ENCODE results near the gene TMC8.
A peak's percentile ranks its signal among the peaks of the same experiment; 100 is the strongest.

Gene TMC8

GRCh38 chr17:78180508-78180907 is 49.9 kb downstream of the TMC8 start:
- 0 out of 2 replicates have a peak, but pooled peaks cover 2% of the 10 kb centered on the region for H3K4me1 ChIP-seq (ENCODE audit: control insufficient read depth, insufficient read depth, low read length)
- H3K4me3 ChIP-seq (ENCODE audit: low read depth, low read length) = no peak overlapping the region
- H3K27ac ChIP-seq (ENCODE audit: extremely low read depth, low read depth, low read length) = no peak overlapping the region
- ChIA-PET CTCF (interaction anchor here (0.7 kb wide), 1 partner anchor 55 kb away, joined by 3 read pairs; no protein-coding TSS in a partner anchor), POLR2A (interaction anchor here (1.0 kb wide), 1 partner anchor 11 kb away, joined by 3 read pairs; no protein-coding TSS in a partner anchor)
- peaks cover 37 to 83% of the 10 kb centered on the region in 2 experiments for H3K36me3 ChIP-seq (ENCODE audit: control insufficient read depth in 2 of 2, insufficient read depth in 1 of 2, low read length in 2 of 2)
- TF ChIP-seq ZNF624 (tag by site-specific recombination; IDR thresholded peaks at IDR 0.05) (no peak), ZNF335 (tag by site-specific recombination; conservative IDR thresholded peaks at IDR 0.05) (no peak), ZNF791 (tag by site-specific recombination; IDR thresholded peaks at IDR 0.05) (no peak), ZNF239 (tag by site-specific recombination; IDR thresholded peaks at IDR 0.05) (no peak), ZNF610 (tag by site-specific recombination; IDR thresholded peaks at IDR 0.05; ENCODE audit: borderline replicate concordance) (no peak), ZNF561 (tag by site-specific recombination; IDR thresholded peaks at IDR 0.05; ENCODE audit: borderline replicate concordance) (no peak), ZNF76 (tag by site-specific recombination; IDR thresholded peaks at IDR 0.05; ENCODE audit: borderline replicate concordance, low read depth) (no peak), ZNF433 (tag by site-specific recombination; IDR thresholded peaks at IDR 0.05; ENCODE audit: low read depth) (no peak), KLF8 (tag by site-specific recombination; IDR thresholded peaks at IDR 0.05) (no peak), KLF9 (tag by site-specific recombination; IDR thresholded peaks at IDR 0.05; ENCODE audit: low read depth) (no peak), REPIN1 (tag by site-specific recombination; IDR thresholded peaks at IDR 0.05; ENCODE audit: low read depth) (no peak), ZNF19 (tag by site-specific recombination; IDR thresholded peaks at IDR 0.05; ENCODE audit: low read depth) (no peak)
- H3K9me3 ChIP-seq (ENCODE audit: control insufficient read depth, insufficient read depth, low read depth, low read length) = no peaks in the 10 kb centered on the region

GRCh38 chr17:78182504-78182903 is 51.9 kb downstream of the TMC8 start:
- POLR2A ChIA-PET = interaction anchor here (0.7 to 2.0 kb wide), 5 partner anchors 8 to 588 kb away, joined by 3 to 8 read pairs (median 3); no protein-coding TSS in a partner anchor
- TF ChIP-seq ZNF600 (tag by site-specific recombination; IDR thresholded peaks at IDR 0.05) (peak; percentile 69; the same call in 1 of the 2 replicates), ZFP3 (tag by site-specific recombination; IDR thresholded peaks at IDR 0.05; ENCODE audit: low read depth) (no peak)
- H3K36me3 ChIP-seq (ENCODE audit: control insufficient read depth in 2 of 2, insufficient read depth in 1 of 2, low read length in 2 of 2) = peaks cover 37 to 74% of the 10 kb centered on the region in 2 experiments
- no peak overlapping the region for H3K27ac ChIP-seq (ENCODE audit: extremely low read depth, low read depth, low read length)
- H3K9me3 ChIP-seq (ENCODE audit: control insufficient read depth, insufficient read depth, low read depth, low read length) = no peaks in the 10 kb centered on the region
- H3K4me3 ChIP-seq (ENCODE audit: low read depth, low read length) = no peak overlapping the region
- H3K4me1 ChIP-seq (ENCODE audit: control insufficient read depth, insufficient read depth, low read length) = peaks cover 2% of the 10 kb centered on the region
- CTCF ChIA-PET = interaction anchor here (0.6 to 7.8 kb wide), 5 partner anchors 8 to 71 kb away, joined by 3 to 94 read pairs (median 4); no protein-coding TSS in a partner anchor

- Histone ChIP-seq H3K4me1 (ENCODE audit: control insufficient read depth, insufficient read depth, low read length) (peaks cover 2% of the 10 kb centered on the region), H3K27ac (ENCODE audit: extremely low read depth, low read depth, low read length) (no peak overlapping the region), H3K9me3 (ENCODE audit: control insufficient read depth, insufficient read depth, low read depth, low read length) (no peaks in the 10 kb centered on the region), H3K36me3 (ENCODE audit: control insufficient read depth in 2 of 2, insufficient read depth in 1 of 2, low read length in 2 of 2) (peaks cover 32 to 65% of the 10 kb centered on the region in 2 experiments), H3K4me3 (ENCODE audit: low read depth, low read length) (no peak overlapping the region)
- no peak for TF ChIP-seq ATF2 (tag by site-specific recombination; IDR thresholded peaks at IDR 0.05; ENCODE audit: low read depth)
- ChIA-PET POLR2A (interaction anchor here (0.9 to 2.0 kb wide), 4 partner anchors 9 to 22 kb away, joined by 6 to 8 read pairs (median 8); no protein-coding TSS in a partner anchor), CTCF (interaction anchor here (0.5 to 7.8 kb wide), 6 partner anchors 9 to 411 kb away, joined by 3 to 94 read pairs (median 4); no protein-coding TSS in a partner anchor)
These were observed 53.3 kb downstream of the TMC8 start for GRCh38 chr17:78183916-78184315.

- ChIA-PET POLR2A (interaction anchor here (0.8 to 2.0 kb wide), 6 partner anchors 9 to 67 kb away, joined by 3 to 8 read pairs (median 6); no protein-coding TSS in a partner anchor), CTCF (interaction anchor here (0.5 to 7.8 kb wide), 4 partner anchors 9 to 411 kb away, joined by 3 to 94 read pairs (median 6); no protein-coding TSS in a partner anchor)
- no peak overlapping the region for H3K27ac ChIP-seq (ENCODE audit: extremely low read depth, low read depth, low read length)
- H3K4me3 ChIP-seq (ENCODE audit: low read depth, low read length) = no peak overlapping the region
- H3K4me1 ChIP-seq (ENCODE audit: control insufficient read depth, insufficient read depth, low read length) = peaks cover 2% of the 10 kb centered on the region
- H3K9me3 ChIP-seq (ENCODE audit: control insufficient read depth, insufficient read depth, low read depth, low read length) = no peaks in the 10 kb centered on the region
- peaks cover 32 to 60% of the 10 kb centered on the region in 2 experiments for H3K36me3 ChIP-seq (ENCODE audit: control insufficient read depth in 2 of 2, insufficient read depth in 1 of 2, low read length in 2 of 2)
- no peak for TF ChIP-seq ZNF623 (tag by site-specific recombination; IDR thresholded peaks at IDR 0.05)
- TF ChIP-seq HOXD13 (CRISPR knock-in tag; IDR thresholded peaks at IDR 0.05; ENCODE audit: borderline replicate concordance) = no peak
- no peak for TF ChIP-seq REPIN1 (tag by site-specific recombination; IDR thresholded peaks at IDR 0.05; ENCODE audit: low read depth)
- no peak for TF ChIP-seq ZNF146 (tag by site-specific recombination; IDR thresholded peaks at IDR 0.05)
- TF ChIP-seq OSR2 (tag by site-specific recombination; IDR thresholded peaks at IDR 0.05) = no peak
- no peak for TF ChIP-seq ZNF140 (tag by site-specific recombination; IDR thresholded peaks at IDR 0.05)
- no peak for TF ChIP-seq ZNF701 (tag by site-specific recombination; IDR thresholded peaks at IDR 0.05)
- TF ChIP-seq SP3 (tag by site-specific recombination; IDR thresholded peaks at IDR 0.05) = no peak
- no peak for TF ChIP-seq SCRT2 (tag by site-specific recombination; IDR thresholded peaks at IDR 0.05)
- TF ChIP-seq ZNF121 (tag by site-specific recombination; IDR thresholded peaks at IDR 0.05) = no peak
- no peak for TF ChIP-seq ZBTB44 (tag by site-specific recombination; IDR thresholded peaks at IDR 0.05)
These were observed 53.8 kb downstream of the TMC8 start for GRCh38 chr17:78184351-78184750.
